ENCODE results near the gene NKAIN1. TPM values are rescaled to one million over a fixed set of nuclear protein-coding genes. Genes with fewer than 3 reads are reported as not detected.
A peak's percentile ranks its signal among the peaks of the same experiment; 100 is the strongest.

Gene NKAIN1
- total RNA-seq, 1 donor from 2014 or later: not detected

DNA sequence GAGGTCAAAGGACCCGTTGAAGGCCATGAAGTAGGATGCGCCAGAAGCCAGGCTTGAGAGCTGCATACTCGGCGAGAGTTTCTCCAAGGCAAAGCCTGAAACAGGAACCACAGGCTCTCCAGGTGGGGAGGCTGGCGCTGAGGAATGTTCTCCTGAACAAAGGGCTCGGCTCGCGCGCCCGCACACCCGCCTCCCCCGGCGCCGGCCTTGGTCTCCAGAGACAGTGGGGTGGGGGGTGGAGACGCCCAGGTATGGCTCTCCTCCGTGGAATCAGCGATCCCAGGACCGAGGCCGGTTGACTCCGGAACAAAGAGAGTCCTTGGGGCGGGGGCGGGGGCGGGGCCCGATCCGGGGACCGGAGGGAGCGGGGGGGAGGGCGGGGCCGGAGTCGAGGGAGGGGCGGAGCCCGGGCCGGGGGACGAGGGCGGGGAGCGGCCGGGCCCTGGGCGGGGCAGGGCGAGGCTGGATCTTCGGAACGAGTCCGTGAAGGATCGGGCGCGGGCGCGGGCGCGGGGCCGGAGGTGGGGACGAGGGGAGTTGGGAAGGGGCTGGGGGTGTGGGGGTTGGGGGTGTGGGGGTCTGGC, 85.0 kb downstream of the NKAIN1 start:
- DNase-seq (ENCODE audit: low read depth) (peak; percentile 75), FAIRE-seq (no peak)
- Histone ChIP-seq H3K36me3 (ENCODE audit: control insufficient read depth, insufficient read depth, low read length) (peaks cover 2% of the 10 kb centered on the region), H3K27me3 (ENCODE audit: control insufficient read depth, insufficient read depth, low read length) (no peaks in the 10 kb centered on the region), H3K4me3 (ENCODE audit: low read depth, low read length) (peak overlapping the region; percentile 72)
- TF ChIP-seq, protein P1, sequence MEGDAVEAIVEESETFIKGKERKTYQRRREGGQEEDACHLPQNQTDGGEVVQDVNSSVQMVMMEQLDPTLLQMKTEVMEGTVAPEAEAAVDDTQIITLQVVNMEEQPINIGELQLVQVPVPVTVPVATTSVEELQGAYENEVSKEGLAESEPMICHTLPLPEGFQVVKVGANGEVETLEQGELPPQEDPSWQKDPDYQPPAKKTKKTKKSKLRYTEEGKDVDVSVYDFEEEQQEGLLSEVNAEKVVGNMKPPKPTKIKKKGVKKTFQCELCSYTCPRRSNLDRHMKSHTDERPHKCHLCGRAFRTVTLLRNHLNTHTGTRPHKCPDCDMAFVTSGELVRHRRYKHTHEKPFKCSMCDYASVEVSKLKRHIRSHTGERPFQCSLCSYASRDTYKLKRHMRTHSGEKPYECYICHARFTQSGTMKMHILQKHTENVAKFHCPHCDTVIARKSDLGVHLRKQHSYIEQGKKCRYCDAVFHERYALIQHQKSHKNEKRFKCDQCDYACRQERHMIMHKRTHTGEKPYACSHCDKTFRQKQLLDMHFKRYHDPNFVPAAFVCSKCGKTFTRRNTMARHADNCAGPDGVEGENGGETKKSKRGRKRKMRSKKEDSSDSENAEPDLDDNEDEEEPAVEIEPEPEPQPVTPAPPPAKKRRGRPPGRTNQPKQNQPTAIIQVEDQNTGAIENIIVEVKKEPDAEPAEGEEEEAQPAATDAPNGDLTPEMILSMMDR (IDR thresholded peaks at IDR 0.05; ENCODE audit: insufficient read depth, low read length, severe bottlenecking): no peak

DNA sequence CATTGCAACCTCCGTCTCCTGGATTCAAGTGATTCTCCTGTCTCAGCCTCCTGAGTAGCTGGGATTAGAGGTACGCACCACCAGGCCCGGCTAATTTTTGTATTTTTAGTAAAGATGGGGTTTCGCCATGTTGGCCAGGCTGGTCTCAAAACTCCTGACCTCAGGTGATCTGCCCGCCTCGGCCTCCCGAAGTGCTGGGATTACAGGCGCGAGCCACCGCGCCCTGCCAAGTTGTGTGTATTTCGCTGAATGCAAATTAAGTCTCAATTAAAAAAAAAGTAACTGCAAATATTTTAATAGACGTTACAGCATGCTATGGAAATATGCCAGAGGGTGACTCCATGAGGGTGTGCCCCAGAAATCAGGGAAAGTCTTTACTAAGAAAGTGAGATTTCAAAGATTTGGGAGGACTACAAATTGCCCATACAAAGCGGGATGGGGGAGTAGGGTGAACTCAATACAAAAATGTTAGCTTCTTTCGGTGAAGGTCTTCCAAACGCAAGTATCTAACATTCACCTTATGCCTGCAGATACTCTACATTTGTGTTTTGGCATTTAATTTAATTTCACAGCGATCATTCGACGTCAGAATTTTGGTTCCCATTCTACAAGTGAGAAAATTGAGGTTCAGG, 85.6 kb downstream of the NKAIN1 start:
- Histone ChIP-seq H3K36me3 (ENCODE audit: control insufficient read depth, insufficient read depth, low read length) (peaks cover 2% of the 10 kb centered on the region), H3K27me3 (ENCODE audit: control insufficient read depth, insufficient read depth, low read length) (no peaks in the 10 kb centered on the region), H3K4me3 (ENCODE audit: low read depth, low read length) (peak overlapping the region; percentile 72)
- FAIRE-seq (no peak), DNase-seq (ENCODE audit: low read depth) (peak; percentile 69)
- TF ChIP-seq, protein P1 (IDR thresholded peaks at IDR 0.05; ENCODE audit: insufficient read depth, low read length, severe bottlenecking): no peak

DNA sequence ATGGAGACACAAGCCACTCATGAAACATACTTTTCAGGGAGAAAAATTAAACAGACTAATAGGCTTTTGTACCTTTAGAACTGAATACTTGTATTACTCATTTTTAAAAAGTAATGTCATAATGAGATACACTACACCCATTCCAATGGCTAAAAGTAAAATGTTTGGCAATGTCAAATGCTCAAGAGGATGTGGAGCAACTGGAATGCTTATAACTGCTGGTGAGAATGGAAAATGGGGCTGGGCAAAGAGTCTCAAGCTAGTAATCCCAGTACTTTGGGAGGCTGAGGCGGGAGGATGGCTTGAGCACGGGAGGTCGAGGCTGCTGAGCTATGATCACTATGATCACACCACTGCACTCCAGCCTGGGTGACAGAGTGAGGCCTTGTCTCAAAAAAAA, 86.3 kb downstream of the NKAIN1 start:
- DNase-seq (ENCODE audit: low read depth): no peak
- no peak for FAIRE-seq
- peaks cover 2% of the 10 kb centered on the region for H3K36me3 ChIP-seq (ENCODE audit: control insufficient read depth, insufficient read depth, low read length)
- no peaks in the 10 kb centered on the region for H3K27me3 ChIP-seq (ENCODE audit: control insufficient read depth, insufficient read depth, low read length)
- TF ChIP-seq, protein P1 (IDR thresholded peaks at IDR 0.05; ENCODE audit: insufficient read depth, low read length, severe bottlenecking): no peak
- no peak overlapping the region for H3K4me3 ChIP-seq (ENCODE audit: low read depth, low read length)

DNA sequence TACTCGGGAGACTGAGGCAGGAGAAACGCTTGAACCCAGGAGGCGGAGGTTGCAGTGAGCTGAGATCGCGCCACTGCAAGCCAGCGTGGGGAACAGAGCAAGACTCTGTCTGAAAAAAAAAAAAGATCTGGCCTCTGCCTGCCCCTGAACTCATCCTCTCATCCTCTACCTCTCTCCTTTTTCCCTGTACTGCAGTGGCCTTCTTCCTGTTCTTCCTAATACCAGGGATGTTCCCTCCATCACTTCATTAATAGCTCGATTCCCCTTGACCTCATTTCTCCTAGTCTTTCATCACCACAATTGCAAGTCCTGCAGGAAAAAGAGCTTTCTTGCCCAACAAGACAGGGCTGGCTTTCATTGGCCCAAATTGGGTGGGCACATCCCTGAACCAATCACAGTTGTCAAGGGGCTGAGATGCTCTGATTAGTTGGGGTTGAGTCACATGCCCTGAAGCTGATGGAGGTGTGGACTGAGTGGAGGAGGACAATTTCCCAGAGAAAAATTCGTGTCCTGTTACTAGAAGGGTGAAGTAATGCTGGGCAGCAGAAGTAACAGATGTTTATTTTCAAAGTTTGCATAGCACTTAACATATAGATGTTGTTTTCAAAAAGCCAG, 87.4 kb downstream of the NKAIN1 start:
- Histone ChIP-seq H3K4me3 (ENCODE audit: low read depth, low read length) (no peak overlapping the region), H3K27me3 (ENCODE audit: control insufficient read depth, insufficient read depth, low read length) (no peaks in the 10 kb centered on the region), H3K36me3 (ENCODE audit: control insufficient read depth, insufficient read depth, low read length) (no peaks in the 10 kb centered on the region)
- FAIRE-seq (peak; percentile 94), DNase-seq (ENCODE audit: low read depth) (peak; percentile 98)
- TF ChIP-seq, protein P1 (IDR thresholded peaks at IDR 0.05; ENCODE audit: insufficient read depth, low read length, severe bottlenecking): no peak

DNA sequence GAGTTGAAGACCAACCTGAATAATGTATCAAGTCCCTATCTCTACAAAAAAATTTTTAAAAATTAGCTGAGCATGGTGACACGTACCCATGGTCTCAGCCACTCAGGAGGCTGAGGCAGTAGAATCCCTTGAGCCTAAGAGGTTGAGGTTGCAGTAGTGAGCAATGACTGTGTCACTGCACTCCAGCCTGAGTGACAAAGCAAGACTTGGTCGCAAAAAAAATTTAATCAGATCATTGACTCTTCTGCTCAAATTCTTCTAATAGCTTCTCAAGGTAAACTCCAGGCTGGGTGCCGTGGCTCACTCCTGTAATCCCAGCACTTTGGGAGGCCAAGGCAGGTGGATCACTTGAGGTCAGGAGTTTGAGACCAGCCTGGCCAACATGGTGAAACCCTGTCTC, 88.3 kb downstream of the NKAIN1 start:
- FAIRE-seq: no peak

More for the DNA sequence above, 88.3 kb downstream of the NKAIN1 start:
- no peaks in the 10 kb centered on the region for H3K27me3 ChIP-seq (ENCODE audit: control insufficient read depth, insufficient read depth, low read length)
- TF ChIP-seq, protein P1 (IDR thresholded peaks at IDR 0.05; ENCODE audit: insufficient read depth, low read length, severe bottlenecking): no peak
- H3K36me3 ChIP-seq (ENCODE audit: control insufficient read depth, insufficient read depth, low read length): no peaks in the 10 kb centered on the region
- peak; percentile 22 for DNase-seq (ENCODE audit: low read depth)
- no peak overlapping the region for H3K4me3 ChIP-seq (ENCODE audit: low read depth, low read length)

Measured in bronchial epithelial cell (primary cell).